RPMI7951 (cell line): ENCODE data around the gene ALOX5. TPM values are rescaled to one million over a fixed set of nuclear protein-coding genes. Genes with fewer than 3 reads are reported as not detected.
"Not testable (repeated sequence)": the region's sequence is repeated elsewhere in the genome, so short reads cannot be mapped to it uniquely, and the experiment has no call there.

ENCODE experiments used
- DNase-seq: peaks from one replicate; pipeline ENCODE4 v3.0.0-alpha.2; 2012; ENCODE audit warnings: low read depth
- total RNA-seq: library from RNA; depleted of rRNA; stranded (reverse); fragments of >200 nt; shearing (Covaris generic); gene quantifications from 2 replicates; pipeline ENCODE4 v1.2.3, GENCODE V29; 2014

ALOX5 gene
- total RNA-seq, 1 experiment from 2014 or later: not detected

DNA sequence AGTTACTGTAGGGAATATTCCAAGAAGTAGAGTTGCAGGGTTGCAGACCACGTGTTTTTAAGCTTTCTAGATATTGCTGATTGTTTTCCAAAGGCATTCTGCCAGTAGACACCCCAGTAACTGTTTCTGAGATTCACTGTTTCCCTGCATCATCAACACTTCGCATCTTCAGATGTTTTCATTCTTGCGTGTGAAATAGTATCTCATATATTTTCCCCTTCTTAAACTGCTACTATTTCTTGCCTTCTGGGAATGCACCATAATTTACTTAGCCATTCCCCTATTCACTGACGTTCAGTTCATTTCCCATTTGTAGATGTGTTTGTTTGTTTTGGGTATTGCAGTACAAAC is 30.7 kb downstream of the ALOX5 start:
- no peak for DNase-seq

DNA sequence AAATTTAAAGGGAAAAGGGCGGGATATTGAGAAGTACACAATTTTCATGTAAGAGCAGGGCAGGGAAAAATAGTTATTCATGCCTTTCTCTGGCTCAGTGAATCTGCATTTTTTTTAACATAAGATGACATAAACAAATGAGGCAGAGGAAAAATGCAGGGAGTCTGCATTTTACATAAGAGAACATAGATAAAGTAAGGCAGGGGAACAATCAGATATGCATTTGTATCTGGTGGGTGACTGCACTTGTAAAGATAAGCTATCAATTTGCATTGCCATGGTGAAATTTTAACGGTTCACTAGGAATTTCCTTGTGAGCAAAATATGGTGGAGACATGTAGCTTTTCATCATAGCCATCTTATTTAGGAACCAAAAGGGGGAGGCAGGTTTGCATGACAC is 33.5 kb downstream of the ALOX5 start:
- DNase-seq: no peak

DNA sequence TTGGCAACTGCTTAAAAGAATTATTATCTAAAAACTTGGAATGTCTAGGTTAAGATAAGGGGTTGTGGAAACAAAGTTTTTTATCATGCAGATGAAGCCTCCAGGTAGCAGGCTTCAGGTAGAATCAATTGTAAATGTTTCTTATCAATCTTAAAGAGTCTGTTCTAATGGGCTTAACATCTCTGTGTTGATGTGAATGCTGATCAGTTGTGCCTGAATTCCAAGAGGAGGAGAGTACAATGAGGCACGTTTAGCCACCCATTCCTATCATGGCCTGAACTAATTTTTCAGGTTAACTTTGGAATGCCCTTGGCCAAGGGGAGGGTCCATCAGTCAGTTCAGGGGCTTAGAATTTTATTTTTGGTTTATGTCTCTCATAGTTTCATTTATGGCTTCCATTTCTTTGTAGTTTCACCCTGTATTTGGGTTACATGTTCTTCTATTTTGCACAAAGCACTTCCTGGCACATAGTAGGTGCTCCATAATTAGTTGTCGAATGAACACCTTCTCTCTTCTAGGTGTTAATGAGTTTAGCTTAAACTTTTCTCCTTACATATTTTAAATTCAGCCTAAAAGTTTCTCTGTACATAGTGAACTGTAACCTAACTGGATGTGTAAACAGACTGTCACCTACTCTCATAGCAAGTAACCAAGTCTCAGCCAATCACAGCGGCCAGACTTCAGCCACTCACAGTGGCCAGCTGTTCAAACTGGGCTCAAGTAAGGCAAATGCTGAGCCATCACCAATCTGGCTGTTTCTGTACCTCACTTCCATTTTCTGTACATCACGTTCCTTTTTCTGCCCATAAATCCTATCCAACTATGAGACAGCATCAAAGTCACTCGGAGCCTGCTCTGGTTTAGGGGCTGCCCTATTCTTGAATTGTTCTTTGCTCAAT is 34.7 kb downstream of the ALOX5 start:
- DNase-seq: no peak

DNA sequence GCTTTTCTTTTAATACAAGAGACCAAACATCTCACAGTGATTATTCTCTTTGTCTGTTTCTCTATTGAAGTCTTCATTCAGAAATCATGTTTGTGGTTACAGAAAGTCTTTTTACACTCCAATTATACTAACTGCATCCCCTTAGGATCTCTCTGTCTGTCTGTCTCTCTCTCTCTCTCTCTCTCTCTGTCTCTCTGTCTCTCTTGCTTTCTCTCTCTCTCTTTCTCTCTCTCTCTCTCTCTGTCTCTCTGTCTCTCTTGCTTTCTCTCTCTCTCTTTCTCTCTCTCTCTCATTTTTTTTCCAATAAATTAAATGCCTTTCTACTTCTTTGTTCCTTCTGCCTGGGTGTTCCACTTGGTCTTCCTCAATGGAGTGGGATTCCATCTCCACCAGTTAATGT is 35.3 kb downstream of the ALOX5 start:
- DNase-seq: not testable (repeated sequence)

DNA sequence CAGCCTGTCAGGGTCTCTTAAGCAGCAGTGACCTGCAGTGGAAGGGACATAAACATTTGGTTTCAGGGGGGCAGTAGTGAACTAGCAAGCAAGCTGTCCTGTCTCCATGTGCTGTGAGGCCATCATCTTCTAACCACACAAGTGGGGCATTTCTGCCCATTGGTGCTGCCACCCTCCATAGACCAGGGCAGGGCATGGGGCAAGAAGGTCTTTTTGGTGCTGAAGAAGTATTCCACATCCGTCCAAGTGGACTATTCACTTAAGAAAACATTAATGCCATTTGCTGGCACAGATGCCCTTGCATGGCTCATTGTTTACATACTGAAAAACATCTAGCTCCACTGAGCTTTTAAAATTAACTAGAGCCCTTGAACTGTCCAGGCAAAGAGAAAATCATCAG is 35.8 kb downstream of the ALOX5 start:
- DNase-seq: no peak

DNA sequence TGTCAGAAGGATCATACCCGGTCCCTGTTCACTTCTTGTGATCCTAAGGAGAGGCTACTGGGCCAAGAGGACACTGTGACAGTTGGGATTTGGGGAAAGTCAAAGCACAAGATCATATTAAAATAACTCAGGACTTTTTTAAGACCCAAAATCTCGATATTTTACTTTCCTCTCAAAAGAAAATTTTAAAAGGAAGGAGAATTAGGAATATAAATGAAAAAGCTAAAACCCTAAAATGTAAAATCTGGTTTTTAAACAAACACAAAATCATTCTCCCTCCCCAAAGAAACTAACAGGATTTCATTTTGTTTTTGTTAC is 36.4 kb downstream of the ALOX5 start:
- no peak for DNase-seq

DNA sequence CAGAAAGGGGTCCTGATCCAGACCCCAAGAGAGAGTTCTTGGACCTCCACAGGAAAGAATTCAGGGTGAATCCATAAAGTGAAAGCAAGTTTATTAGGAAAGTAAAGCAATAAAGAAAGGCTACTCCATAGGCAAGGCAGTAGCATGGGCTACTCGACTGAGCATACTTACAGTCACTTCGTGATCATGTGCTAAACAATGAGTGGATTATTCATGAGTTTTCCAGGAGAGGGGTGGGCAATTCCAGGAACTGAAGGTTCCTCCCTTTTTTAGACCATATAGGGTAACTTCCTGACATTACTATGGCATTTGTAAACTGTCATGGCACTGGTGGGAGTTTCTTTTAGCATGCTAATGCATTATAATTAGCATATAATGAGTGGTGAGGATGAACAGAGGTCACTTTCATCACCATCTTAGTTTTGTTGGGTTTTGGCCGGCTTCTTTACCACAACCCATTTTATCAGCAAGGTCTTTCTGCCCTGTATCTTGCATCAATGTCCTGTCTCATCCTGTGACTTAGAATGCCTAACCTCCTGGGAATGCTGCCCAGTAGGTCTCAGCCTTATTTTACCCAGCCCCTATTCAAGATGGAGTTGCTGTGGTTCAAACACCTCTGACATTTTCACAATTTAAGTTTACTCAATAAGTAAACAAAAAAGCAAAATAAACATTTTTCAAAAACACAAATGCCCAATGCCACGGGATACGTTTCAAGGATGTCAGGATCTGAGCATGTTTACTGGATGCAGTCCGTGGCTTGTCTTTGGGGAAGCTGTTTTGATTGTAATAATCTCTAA is 37.0 kb downstream of the ALOX5 start:
- DNase-seq: no peak

DNA sequence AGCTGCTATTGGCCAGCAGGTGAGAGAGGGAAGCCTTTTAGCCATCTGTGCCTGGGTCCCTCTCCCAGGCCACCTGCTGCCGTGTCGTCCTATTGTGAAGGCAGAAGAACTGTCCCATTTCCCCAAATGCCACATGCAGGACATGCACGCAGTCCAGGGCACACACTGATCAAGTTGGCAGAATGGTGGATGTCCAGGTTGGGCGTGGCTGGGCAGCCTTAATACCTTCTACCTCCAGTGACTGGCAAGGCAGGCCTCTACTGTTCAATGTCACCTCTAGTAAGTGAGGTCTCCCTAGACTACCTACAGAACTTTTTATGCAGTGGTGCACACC is 37.6 kb downstream of the ALOX5 start:
- DNase-seq: no peak

DNA sequence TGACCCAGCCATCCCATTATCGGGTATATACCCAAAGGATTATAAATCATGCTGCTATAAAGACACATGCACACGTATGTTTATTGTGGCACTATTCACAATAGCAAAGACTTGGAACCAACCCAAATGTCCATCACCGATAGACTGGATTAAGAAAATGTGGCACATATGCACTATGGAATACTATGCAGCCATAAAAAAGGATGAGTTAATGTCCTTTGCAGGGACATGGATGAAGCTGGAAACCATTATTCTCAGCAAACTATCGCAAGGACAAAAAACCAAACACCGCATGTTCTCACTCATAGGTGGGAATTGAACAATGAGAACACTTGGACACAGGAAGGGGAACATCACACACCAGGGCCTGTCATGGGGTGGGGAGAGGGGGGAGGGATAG is 41.0 kb downstream of the ALOX5 start:
- not testable (repeated sequence) for DNase-seq

DNA sequence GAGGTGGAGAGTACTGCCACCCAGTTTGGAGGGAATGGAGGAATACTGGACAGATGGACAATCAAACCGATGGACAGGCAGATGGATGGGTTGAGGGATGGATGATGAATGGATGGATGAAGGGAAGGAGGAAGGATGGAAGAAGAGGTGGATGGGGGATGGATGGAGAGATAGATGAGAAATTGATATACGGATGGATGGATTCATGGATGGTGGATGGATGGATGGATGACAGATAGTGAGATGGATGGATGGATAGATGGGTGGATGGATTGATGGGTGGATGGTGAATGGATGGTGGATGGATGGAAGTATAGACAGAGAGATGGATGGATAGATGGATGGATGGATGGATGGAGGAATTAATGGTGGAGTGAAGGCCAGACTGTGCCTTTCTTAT is 42.6 kb downstream of the ALOX5 start:
- DNase-seq: no peak

DNA sequence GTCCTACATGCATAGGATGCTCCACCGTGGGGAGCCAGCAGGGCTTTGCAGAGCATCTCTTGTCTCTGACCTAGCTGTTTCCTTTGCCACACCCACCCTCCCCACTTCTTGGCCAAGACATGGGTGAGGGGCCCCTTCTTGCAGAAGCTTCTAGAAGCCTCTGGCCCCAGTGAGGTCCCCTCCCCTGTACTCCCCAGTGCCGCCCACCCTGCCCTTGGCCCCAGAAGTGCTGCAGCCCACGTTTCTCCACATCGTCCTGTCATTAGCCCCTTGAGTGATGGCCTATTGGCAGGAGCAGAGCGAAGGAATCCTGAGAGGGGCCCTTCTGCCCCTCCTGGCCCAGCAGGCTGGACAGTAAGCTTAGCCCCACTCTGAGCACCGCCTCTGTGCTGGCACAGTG is 43.7 kb downstream of the ALOX5 start:
- no peak for DNase-seq

DNA sequence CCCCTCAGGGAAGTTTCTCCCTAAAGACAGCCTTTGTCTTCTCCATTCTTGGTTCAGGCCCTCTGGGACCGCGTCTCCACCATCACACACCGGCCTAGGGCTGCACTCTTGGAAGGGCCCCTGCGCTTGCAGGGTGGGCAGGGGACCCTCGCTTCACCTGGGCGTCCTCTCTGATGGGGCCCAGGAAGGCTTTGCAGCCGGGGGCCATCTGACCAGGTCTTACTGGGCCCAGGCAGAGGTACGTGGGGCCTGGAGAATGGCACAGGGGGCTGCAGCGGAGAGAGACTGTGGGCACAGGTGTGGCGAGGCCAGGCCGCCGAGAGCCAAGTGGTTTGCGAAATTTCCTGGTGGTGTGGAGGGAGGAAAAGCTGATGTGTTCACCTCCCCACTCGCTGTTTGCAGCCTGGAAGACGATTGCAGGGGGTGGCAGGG is 44.4 kb downstream of the ALOX5 start:
- DNase-seq: no peak

DNA sequence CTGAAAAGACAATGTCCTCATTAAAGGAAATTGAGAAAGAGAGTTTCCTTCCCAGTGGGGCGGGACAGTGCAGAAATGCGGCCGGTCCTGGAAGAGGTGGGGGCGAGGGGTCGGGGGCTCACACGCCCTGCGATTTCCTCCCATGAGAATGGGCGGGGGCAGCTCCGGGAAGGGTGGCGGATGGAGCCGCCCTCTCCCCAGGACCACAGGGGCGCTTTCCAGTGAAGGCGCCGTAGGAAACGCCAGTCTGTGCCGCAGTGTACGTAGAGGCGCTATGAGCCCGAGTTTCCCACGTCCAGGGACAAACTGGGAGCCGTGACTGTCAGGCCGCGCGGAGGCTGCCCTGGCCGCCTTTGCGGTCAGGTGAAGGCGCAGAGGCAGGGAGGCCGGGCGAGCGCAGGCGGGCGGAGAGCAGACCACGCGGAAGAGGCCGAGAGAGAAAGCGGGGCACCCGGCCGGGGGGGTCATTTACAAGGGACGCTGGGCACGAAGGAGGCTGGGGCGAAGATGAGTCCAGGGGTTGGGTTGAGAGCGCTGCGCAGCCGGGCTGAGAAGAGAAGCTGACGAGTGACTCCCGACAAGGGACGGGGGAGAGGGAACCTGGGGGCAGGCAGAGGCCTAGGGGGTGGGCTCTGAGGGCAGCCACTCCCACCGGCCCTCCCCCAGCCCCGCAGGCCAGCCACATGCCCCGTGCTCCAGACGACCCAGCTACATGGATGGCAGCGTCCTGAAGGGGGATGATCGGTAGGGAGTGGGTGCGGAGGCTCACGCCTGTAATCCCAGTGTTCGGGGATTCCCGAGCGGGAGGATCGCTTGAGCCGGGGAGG is 45.0 kb downstream of the ALOX5 start:
- DNase-seq: peak; percentile 36

DNA sequence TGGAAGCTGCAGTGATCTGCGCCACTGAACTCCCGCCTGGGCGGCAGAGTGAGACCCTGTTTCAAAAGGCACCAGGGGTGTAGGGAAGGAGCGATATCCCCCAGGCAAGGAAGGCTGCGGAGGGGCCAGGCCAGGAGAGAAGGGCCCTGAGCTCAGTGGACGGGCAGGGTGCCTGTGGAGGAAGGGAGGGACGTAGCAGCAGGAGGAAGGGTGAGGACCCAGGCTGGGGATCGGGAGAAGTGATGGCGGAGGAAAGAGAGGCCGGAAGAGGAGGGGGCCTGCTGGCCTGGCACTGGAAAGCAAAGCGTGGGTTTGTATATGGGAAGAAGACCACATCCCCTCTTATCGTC is 45.6 kb downstream of the ALOX5 start:
- DNase-seq: no peak

DNA sequence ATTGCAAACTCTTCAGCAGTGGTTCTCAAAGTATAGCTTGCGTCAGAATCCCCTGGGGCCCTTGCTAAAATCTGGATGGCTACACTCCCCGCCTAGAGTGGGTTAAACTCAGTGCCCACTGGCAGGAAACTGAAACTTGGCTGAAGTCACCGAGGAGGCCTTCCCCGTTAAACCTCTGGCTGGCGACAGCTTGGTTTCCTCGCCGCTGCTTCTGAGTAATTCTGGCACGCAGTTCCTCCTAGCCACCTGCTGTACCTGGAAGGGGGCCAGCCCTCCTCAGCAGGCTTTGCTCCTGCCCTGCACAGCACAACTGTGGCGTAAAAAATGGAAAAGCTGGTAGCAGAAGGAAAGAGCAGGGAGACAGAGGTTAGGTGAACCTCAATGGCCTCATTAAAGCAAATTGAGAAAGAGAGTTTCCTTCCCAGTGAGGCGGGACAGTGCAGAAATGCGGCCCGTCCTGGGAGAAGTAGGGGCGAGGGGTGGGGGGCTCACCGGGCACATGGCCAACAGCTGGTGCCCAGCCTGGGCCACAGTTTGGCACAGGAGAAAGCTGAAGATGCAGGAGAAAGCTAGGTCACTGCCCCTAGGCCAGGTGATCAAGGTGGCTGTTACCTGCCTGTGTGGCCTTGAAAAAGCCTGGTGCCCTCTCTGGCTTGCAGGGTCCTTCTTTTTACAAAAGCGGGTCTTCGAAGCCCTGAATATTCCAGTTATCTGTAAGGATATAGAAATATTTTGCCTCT is 46.6 kb downstream of the ALOX5 start:
- DNase-seq: peak; percentile 75

DNA sequence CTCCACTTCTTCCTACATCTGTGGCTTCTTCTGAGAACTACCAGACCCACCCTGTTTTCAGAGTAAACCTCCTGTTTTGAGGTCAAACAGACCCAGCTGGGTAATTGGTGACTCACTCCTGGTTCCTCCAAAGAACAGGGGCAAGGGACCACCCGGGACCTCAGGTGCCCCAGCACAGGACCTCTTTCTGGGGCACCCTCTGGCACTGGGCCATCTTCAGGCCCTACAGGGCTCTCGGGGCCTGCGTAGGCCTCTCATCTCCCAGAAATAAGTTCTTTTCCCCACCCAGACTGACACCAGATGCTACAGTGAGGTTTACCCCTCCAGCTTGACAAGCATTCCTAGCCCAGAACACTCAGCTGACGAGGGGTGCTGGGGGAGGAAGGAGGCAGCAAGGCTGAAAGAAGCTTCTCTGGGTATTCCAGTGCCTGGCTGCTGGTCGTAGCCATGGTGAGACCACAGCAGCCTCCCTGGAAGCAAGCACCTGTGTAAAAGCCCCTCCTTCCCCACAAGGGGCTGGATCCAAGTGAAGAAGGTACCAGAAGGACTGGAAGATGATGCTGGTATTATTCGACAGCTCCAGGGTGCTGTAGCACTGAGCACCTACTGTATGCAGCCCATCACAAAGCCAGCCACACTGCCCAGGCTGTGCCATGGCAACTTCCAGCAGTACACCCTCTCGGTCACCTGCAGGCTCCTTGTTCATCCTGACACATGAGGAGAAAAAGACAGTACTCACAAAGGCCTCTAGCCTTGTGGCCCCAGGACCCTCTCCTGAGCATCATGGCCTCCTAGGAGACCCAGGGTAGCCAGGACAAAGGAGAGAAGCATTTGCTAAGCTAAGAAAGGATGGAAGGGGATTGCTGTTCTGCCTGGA is 47.4 kb downstream of the ALOX5 start:
- peak; percentile 15 for DNase-seq

DNA sequence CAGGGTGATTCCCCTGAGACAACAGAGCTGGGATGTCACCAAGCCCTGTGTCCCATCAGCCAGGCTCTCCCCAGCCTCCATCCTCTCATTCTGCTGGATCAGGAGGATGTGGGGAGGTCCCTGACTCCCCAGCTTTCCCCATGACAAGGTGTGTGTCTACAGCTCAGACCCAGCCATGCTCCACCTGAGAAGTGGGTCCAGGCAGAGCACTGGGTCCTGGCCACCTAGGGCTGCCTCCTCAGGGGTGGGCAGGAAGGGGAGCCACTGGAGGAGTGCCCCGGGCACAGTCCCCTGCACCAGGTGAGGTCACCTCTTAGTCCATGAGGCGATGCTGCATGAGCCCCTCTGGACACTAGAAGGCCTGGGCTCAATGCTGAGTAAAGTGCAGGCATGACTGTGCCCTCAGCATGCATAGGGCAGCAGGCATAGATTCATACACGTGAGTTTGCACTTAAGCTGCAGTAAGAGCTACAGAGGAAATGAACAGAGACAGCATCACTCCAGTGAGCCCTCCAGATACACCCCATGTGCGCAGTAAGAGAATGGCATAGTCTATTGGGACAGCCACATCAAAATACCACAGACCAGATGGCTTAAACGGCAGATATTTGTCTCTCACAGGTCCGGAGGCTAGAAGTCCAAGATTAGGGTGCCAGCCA is 48.3 kb downstream of the ALOX5 start:
- no peak for DNase-seq

DNA sequence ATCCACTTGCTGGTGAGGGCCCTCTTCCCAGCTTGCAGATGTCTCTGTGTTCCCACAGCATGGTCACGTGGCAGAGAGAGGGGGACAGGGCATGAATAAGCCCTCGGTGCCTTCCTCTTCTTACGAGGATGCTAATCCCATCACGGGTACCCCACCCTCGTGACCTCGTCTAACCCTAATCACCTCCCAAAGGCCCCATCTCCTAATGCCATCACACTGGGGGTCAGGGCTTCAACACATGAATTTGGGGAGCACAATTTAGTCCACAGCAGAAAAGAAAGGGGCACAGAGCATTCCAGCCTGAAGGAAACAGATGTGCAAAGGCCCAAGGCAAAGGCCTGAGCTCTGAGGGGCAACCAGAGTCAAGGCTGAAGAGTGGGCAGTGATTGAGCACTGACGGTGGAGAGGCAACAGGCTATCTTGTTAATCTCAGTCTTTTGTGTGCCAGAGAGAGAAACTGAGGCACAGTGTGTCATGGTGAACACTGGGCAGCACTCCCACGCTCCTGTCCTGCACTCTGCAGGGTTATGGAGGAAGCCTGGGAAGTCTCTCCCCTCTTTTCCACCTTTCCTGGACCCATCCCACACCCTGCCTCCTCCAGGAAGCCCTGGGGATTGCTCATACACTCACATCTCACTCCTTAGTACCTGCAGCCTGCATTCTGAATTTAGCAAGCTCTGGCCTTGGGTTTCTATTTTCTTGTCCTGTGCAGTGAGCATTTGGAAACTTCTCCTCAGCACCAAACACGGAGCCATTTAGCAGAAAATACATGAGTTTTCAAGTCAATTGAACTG is 49.0 kb downstream of the ALOX5 start:
- DNase-seq: no peak

DNA sequence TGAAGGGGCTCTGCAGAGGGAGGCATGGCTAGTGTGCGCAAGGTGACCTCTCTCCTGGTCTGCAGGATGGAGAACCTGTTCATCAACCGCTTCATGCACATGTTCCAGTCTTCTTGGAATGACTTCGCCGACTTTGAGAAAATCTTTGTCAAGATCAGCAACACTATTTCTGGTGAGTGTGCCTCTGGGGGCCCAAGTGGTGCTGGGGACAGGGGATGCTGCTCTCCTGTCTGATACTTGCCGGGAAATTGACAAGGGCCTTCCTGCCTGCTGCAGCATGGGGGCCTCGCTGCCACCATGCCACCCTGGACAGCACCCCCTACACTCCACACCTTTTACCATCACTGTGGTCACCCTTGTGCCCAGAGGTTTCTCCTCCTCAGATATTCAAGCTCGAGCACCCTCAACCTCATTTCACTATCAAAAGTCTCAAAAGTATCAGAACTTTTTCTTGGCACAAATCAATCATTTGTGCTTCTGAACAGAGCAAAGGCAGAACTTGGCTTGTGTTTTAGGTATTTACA is 50.0 kb downstream of the ALOX5 start:
- DNase-seq: no peak
